Cardiac fibroblast (primary cell): ENCODE measurements around the gene ZNF554.

Experiments
- DNase-seq, 2 donors: peaks; one replicate each; pipeline versions ENCODE4 v3.0.0 to v3.0.0-alpha.2; 2010; ENCODE audit warnings: low read depth in 2 of 2
- H3K4me3 ChIP-seq, 2 donors: replicated peaks in 1 of 2; 1 replicate in 1 of 2; 2 replicates in 1 of 2; pipeline ENCODE4 v1.5.1; 2011; ENCODE audit warnings: low read depth in 2 of 2, low read length in 2 of 2, mild to moderate bottlenecking in 2 of 2, moderate library complexity in 1 of 2
- CTCF ChIP-seq: IDR thresholded peaks from one replicate; pipeline ENCODE4 v1.5.1; 2011; ENCODE audit warnings: low read depth, mild to moderate bottlenecking, low read length, inconsistent platforms

Gene ZNF554

GRCh38 chr19:2856457-2857050 lies 36.9 kb downstream of the ZNF554 start:
- no peak overlapping the region for H3K4me3 ChIP-seq
- no peak for TF ChIP-seq CTCF
- DNase-seq, result no peak

- no peak overlapping the region for H3K4me3 ChIP-seq
- no peak for DNase-seq
- TF ChIP-seq CTCF, result no peak
Observed at GRCh38 chr19:2858864-2859263, 39.2 kb downstream of the ZNF554 start.

- no peak for TF ChIP-seq CTCF
- no peak for DNase-seq
- H3K4me3 ChIP-seq, result no peak overlapping the region
Observed at GRCh38 chr19:2863816-2864215, 44.1 kb downstream of the ZNF554 start.

GRCh38 chr19:2865334-2866100 lies 45.8 kb downstream of the ZNF554 start:
- TF ChIP-seq CTCF, result no peak
- no peak overlapping the region for H3K4me3 ChIP-seq
- no peak for DNase-seq

- TF ChIP-seq CTCF, result no peak
- H3K4me3 ChIP-seq, result no peak overlapping the region
- no peak for DNase-seq
Observed at GRCh38 chr19:2866495-2867024, 46.9 kb downstream of the ZNF554 start.

- TF ChIP-seq CTCF, result no peak
- DNase-seq, result no peak
Observed at GRCh38 chr19:2867025-2867991, 47.6 kb downstream of the ZNF554 start, which contains the start of gene ZNF556. ZNF556 (plus strand) TSS chr19:2867335; CDS start chr19:2867422, 87 bp downstream.

More at GRCh38 chr19:2867025-2867991, 47.6 kb downstream of the ZNF554 start, which contains the start of gene ZNF556:
- H3K4me3 ChIP-seq, result no peak within 1 kb of the TSS
